CD4-positive, alpha-beta T cell (primary cell): ENCODE data around the gene PM20D1. TPM values are rescaled to one million over a fixed set of nuclear protein-coding genes. Genes with fewer than 3 reads are reported as not detected.

ENCODE experiments used
- ATAC-seq: fragments of 200-7000 bp; cut with Tn5 transposase; one replicate; pipeline ENCODE4 v1.10.0; 2022; ENCODE audit warnings: mild to moderate bottlenecking; ENCODE audit not compliant: poor library complexity
- CTCF ChIA-PET: fragments of 350-600 bp; sonication (Branson Sonifier 250); formaldehyde crosslinking; loops from one replicate; lab custom pipeline; 2021; ENCODE audit warnings: antibody characterized with exemption, inconsistent platforms; lab: Charles Lee
- POLR2A ChIA-PET: fragments of 350-600 bp; sonication (Branson Sonifier 250); formaldehyde crosslinking; loops from one replicate; lab custom pipeline; 2021; ENCODE audit warnings: antibody characterized with exemption, inconsistent platforms; lab: Charles Lee
- DNase-seq, 14 experiments: peaks; one replicate each; pipeline ENCODE4 v3.0.0-alpha.2; 2013 to 2020; ENCODE audit warnings: mixed read lengths in 2 of 14
- H3K27ac ChIP-seq, 2 donors: one replicate each; pipeline versions ENCODE4 v1.5.1 to v1.7.0; 2013; ENCODE audit warnings: low read length in 2 of 2, low read depth in 1 of 2, mild to moderate bottlenecking in 1 of 2
- H3K27me3 ChIP-seq, 2 experiments: 1 replicate in 1 of 2; 2 replicates in 1 of 2; pipeline versions ENCODE4 v1.6.1 to v1.7.0; 2013; ENCODE audit warnings: low read length in 2 of 2, control low read depth in 1 of 2, mild to moderate bottlenecking in 1 of 2, moderate library complexity in 1 of 2; ENCODE audit not compliant: insufficient read depth in 2 of 2, control insufficient read depth in 1 of 2
- H3K36me3 ChIP-seq: one replicate; pipeline ENCODE4 v1.6.1; 2013; ENCODE audit warnings: low read length, control low read depth; ENCODE audit not compliant: insufficient read depth
- H3K4me1 ChIP-seq: one replicate; pipeline ENCODE4 v1.6.1; 2013; ENCODE audit warnings: low read length, control low read depth; ENCODE audit not compliant: insufficient read depth
- H3K4me3 ChIP-seq: one replicate; pipeline ENCODE4 v1.5.1; 2013; ENCODE audit warnings: mild to moderate bottlenecking, low read length, moderate library complexity
- H3K9me3 ChIP-seq, 2 experiments: 1 replicate in 1 of 2; 2 replicates in 1 of 2; pipeline versions ENCODE4 v1.6.1 to v1.7.0; 2013; ENCODE audit warnings: low read length in 2 of 2, mild to moderate bottlenecking in 2 of 2, control low read depth in 1 of 2, moderate library complexity in 1 of 2; ENCODE audit not compliant: control insufficient read depth in 1 of 2, insufficient read depth in 1 of 2
- H3K27ac Mint-ChIP-seq: one replicate; pipeline ENCODE4 v1.8.0; 2020; ENCODE audit warnings: mixed read lengths
- H3K27me3 Mint-ChIP-seq: one replicate; pipeline ENCODE4 v1.8.0; 2021; ENCODE audit warnings: mixed read lengths
- H3K36me3 Mint-ChIP-seq: one replicate; pipeline ENCODE4 v1.8.0; 2021; ENCODE audit warnings: low read depth, mixed read lengths
- H3K4me1 Mint-ChIP-seq: one replicate; pipeline ENCODE4 v1.8.0; 2021; ENCODE audit warnings: low read depth, mixed read lengths
- H3K4me3 Mint-ChIP-seq: one replicate; pipeline ENCODE4 v1.8.0; 2020; ENCODE audit warnings: mild to moderate bottlenecking, mixed read lengths
- H3K9me3 Mint-ChIP-seq: one replicate; pipeline ENCODE4 v1.8.0; 2020; ENCODE audit warnings: mixed read lengths
- CTCF ChIP-seq: fragments of 200-600 bp; IDR thresholded peaks from one replicate; pipeline ENCODE4 v1.8.0; 2022; ENCODE audit warnings: antibody characterized with exemption, mild to moderate bottlenecking
- intact Hi-C, 2 experiments: fragments of 100-400 bp; cut with DNase I in 1 of 2; cut with micrococcal nuclease in 1 of 2; formaldehyde crosslinking; loops; one replicate each; pipeline versions ENCODE4 v1.15.1 to v1.9.0; 2023 to 2025; cut with DNase I, micrococcal nuclease
- total RNA-seq, 174 experiments: library from RNA in 2 of 174; stranded (reverse) in 2 of 174; gene quantifications; one replicate each; pipeline ENCODE4 v1.2.3 and lab custom pipeline; 2021 to 2026

Gene PM20D1
- total RNA-seq, 2 experiments from 2014 or later: 1.2 to 1.4 TPM

- intact Hi-C loops: loop anchor here in 1 of 2 experiments (5.0 kb wide), 1 partner anchor 194 kb away; no protein-coding TSS in a partner anchor
- peaks cover 7% of the 10 kb centered on the region for H3K4me1 Mint-ChIP-seq
- CTCF ChIA-PET: interaction anchor here (1.0 to 2.8 kb wide), 2 partner anchors 9 to 191 kb away, joined by 3 to 9 read pairs; no protein-coding TSS in a partner anchor
- Histone ChIP-seq H3K4me3 (no peak overlapping the region), H3K36me3 (peaks cover 18% of the 10 kb centered on the region), H3K4me1 (peaks cover 8% of the 10 kb centered on the region), H3K27me3 (no peaks in the 10 kb centered on the region), H3K27ac (no peak overlapping the region), H3K9me3 (no peaks in the 10 kb centered on the region)
- H3K4me3 Mint-ChIP-seq: no peak overlapping the region
- H3K27me3 Mint-ChIP-seq: no peaks in the 10 kb centered on the region
- no peak for TF ChIP-seq CTCF
- no peak overlapping the region for H3K27ac Mint-ChIP-seq
- ATAC-seq (no peak), DNase-seq (no peak)
- H3K36me3 Mint-ChIP-seq: peaks cover 22% of the 10 kb centered on the region
- H3K9me3 Mint-ChIP-seq: no peaks in the 10 kb centered on the region
- POLR2A ChIA-PET: interaction anchor here (0.6 to 1.2 kb wide), 3 partner anchors 65 to 191 kb away, joined by 3 read pairs; no protein-coding TSS in a partner anchor
Observed at GRCh38 chr1:205786601-205787000, 63.3 kb downstream of the PM20D1 start.

DNA sequence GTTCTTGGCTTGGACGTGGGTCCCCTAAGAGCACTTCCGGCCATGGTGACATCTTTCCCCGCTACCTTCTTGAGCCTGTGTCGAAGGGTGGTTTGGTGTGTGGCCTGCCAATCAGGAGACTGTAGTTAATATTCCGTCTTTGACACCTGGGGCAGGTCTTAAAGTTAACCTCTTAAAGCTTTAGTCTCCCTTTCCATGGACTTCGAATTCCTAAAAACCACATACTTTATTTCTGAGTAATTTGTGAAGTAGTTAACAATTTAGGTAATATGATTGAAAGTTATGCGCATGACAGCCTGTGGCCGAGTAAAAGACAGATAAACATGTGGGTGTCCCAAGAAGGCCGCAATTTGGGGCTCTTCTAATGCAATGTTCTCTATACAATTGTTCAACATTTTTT is 64.5 kb downstream of the PM20D1 start:
- H3K9me3 ChIP-seq: no peaks in the 10 kb centered on the region
- intact Hi-C loops: loop anchor here in 1 of 2 experiments (5.0 kb wide), 1 partner anchor 193 kb away; no protein-coding TSS in a partner anchor
- Mint-ChIP-seq H3K4me1 (peaks cover 7% of the 10 kb centered on the region), H3K27ac (no peak overlapping the region), H3K4me3 (no peak overlapping the region), H3K36me3 (peaks cover 13% of the 10 kb centered on the region), H3K27me3 (no peaks in the 10 kb centered on the region), H3K9me3 (no peaks in the 10 kb centered on the region)
- peaks cover 8% of the 10 kb centered on the region for H3K4me1 ChIP-seq
- ChIA-PET POLR2A (interaction anchor here (1.6 kb wide), 1 partner anchor 10 kb away, joined by 4 read pairs; the partner anchor contains the start of gene RAB29), CTCF (interaction anchor here (1.1 to 2.8 kb wide), 2 partner anchors 13 to 192 kb away, joined by 5 to 9 read pairs; no protein-coding TSS in a partner anchor)
- no peaks in the 10 kb centered on the region for H3K27me3 ChIP-seq
- TF ChIP-seq CTCF: no peak
- DNase-seq: no peak
- no peak overlapping the region for H3K4me3 ChIP-seq
- no peak for ATAC-seq
- H3K27ac ChIP-seq: no peak overlapping the region
- peaks cover 10% of the 10 kb centered on the region for H3K36me3 ChIP-seq

DNA sequence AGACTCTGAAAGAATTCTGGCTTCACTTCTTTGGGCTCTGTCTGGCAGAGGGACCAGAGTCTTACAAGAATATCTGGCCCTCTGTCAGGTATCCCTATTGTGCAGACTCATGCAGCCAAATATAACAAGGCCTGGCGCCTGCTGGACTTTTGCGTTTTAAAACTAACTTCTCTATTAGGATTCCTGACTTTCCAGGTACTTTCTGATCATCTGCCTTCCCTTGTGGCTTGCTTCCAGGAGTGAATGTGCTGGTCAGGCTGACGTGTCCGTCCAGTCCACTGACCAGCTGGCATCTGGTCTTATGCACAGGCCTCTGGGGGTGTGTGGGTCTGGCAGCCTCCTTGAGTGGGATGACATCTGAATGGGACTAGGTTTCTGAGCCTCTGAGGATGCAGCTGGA is 66.0 kb downstream of the PM20D1 start:
- no peak for TF ChIP-seq CTCF
- Histone ChIP-seq H3K27ac (no peak overlapping the region), H3K36me3 (no peaks in the 10 kb centered on the region), H3K4me3 (no peak overlapping the region), H3K4me1 (peaks cover 8% of the 10 kb centered on the region), H3K9me3 (no peaks in the 10 kb centered on the region), H3K27me3 (no peaks in the 10 kb centered on the region)
- ChIA-PET CTCF (interaction anchor here (2.8 kb wide), 1 partner anchor 193 kb away, joined by 9 read pairs; no protein-coding TSS in a partner anchor), POLR2A (interaction anchor here (1.6 kb wide), 1 partner anchor 9 kb away, joined by 4 read pairs; the partner anchor contains the start of gene RAB29)
- Mint-ChIP-seq H3K36me3 (no peaks in the 10 kb centered on the region), H3K4me3 (no peak overlapping the region), H3K4me1 (peaks cover 7% of the 10 kb centered on the region), H3K9me3 (no peaks in the 10 kb centered on the region), H3K27me3 (no peaks in the 10 kb centered on the region), H3K27ac (no peak overlapping the region)
- DNase-seq: no peak
- ATAC-seq: no peak
- intact Hi-C loops: loop anchor here (2.0 to 5.0 kb wide), 2 partner anchors 125 to 192 kb away; no protein-coding TSS in a partner anchor
